Measurements from ENCODE around the gene FHAD1.

Gene FHAD1

GRCh38 chr1:15249081-15249480 lies 2.1 kb downstream of the FHAD1 start:
- DNase-seq = no peak

- DNase-seq = no peak
These were observed 5.1 kb downstream of the FHAD1 start for GRCh38 chr1:15251857-15252835.

- DNase-seq = no peak
These were observed 7.5 kb downstream of the FHAD1 start for GRCh38 chr1:15254559-15254958.

- DNase-seq = no peak
These were observed 8.6 kb downstream of the FHAD1 start for GRCh38 chr1:15255582-15256149.

GRCh38 chr1:15256584-15256983 lies 9.6 kb downstream of the FHAD1 start:
- no peak for DNase-seq

GRCh38 chr1:15257309-15257708 lies 10.3 kb downstream of the FHAD1 start:
- no peak for DNase-seq

- no peak for DNase-seq
These were observed 12.0 kb downstream of the FHAD1 start for GRCh38 chr1:15258833-15259621.

- DNase-seq = no peak
These were observed 12.6 kb downstream of the FHAD1 start for GRCh38 chr1:15259622-15260007.

GRCh38 chr1:15260418-15261154 lies 13.6 kb downstream of the FHAD1 start:
- DNase-seq = peak; percentile 56

GRCh38 chr1:15261155-15262002 lies 14.4 kb downstream of the FHAD1 start:
- DNase-seq = peak; percentile 84

- DNase-seq = no peak
These were observed 15.0 kb downstream of the FHAD1 start for GRCh38 chr1:15262003-15262377.

- no peak for DNase-seq
These were observed 15.7 kb downstream of the FHAD1 start for GRCh38 chr1:15262706-15263105.

- no peak for DNase-seq
These were observed 17.7 kb downstream of the FHAD1 start for GRCh38 chr1:15264769-15265168.

- DNase-seq = no peak
These were observed 24.2 kb downstream of the FHAD1 start for GRCh38 chr1:15271196-15271595.

GRCh38 chr1:15272009-15272781 lies 25.2 kb downstream of the FHAD1 start:
- DNase-seq = peak; percentile 92

- DNase-seq = no peak
These were observed 25.7 kb downstream of the FHAD1 start for GRCh38 chr1:15272782-15273127.

GRCh38 chr1:15273274-15273673 lies 26.3 kb downstream of the FHAD1 start:
- DNase-seq = no peak

- no peak for DNase-seq
These were observed 29.1 kb downstream of the FHAD1 start for GRCh38 chr1:15275921-15276683.

- DNase-seq = no peak
These were observed 29.8 kb downstream of the FHAD1 start for GRCh38 chr1:15276691-15277446.

GRCh38 chr1:15277447-15277838 lies 30.4 kb downstream of the FHAD1 start:
- DNase-seq = no peak
